ENCODE measurements around the gene TRAF1. TPM values are rescaled to one million over a fixed set of nuclear protein-coding genes. Genes with fewer than 3 reads are reported as not detected.
A peak's percentile ranks its signal among the peaks of the same experiment; 100 is the strongest.

TRAF1 gene
- total RNA-seq, 1 experiment from 2014 or later = 1.6 TPM

DNA sequence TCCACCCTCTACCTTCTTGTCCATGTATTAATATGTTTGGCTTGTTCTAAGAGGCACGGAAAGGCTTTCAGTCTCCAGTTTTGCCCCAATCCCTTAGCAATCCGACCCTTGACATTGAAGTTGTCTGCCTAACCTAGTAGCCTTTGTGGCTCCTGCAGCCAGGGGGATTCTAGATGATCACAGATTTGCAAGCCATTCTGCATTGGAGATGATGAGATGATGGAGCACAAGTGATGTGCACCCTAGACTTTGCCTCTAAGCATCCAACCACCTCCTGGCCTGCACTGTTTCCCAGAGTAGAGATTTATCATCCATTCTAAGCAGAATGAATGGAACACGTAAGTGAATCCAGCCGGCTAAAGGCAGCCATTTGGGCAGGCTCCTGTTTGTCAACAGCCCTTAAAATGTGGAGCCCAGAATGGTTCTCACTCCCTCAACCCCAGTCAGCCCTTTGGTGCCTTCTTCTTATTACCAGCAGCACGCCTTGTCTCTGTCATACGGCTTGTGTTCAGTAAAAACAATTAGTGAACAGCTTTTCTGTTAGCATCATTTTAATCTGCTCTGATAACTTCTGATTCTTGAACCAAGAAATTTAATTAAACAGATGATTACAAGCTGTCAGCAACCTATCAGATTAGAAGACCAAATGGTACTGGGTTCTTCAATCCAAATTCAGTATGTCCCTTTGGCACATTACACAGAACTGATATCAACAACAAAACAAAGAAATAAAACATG lies 5.7 kb upstream of the TRAF1 start:
- Mint-ChIP-seq H3K27me3 (ENCODE audit: unreplicated experiment) (no peaks in the 10 kb centered on the region), H3K4me3 (ENCODE audit: low read depth, unreplicated experiment) (no peak overlapping the region), H3K4me1 (ENCODE audit: low read depth, unreplicated experiment) (peaks cover 19% of the 10 kb centered on the region), H3K9me3 (ENCODE audit: low read depth, unreplicated experiment) (no peaks in the 10 kb centered on the region), H3K36me3 (ENCODE audit: insufficient read depth, unreplicated experiment) (peaks cover 6% of the 10 kb centered on the region), H3K27ac (ENCODE audit: unreplicated experiment) (no peak overlapping the region)
- TF ChIP-seq, protein P1, sequence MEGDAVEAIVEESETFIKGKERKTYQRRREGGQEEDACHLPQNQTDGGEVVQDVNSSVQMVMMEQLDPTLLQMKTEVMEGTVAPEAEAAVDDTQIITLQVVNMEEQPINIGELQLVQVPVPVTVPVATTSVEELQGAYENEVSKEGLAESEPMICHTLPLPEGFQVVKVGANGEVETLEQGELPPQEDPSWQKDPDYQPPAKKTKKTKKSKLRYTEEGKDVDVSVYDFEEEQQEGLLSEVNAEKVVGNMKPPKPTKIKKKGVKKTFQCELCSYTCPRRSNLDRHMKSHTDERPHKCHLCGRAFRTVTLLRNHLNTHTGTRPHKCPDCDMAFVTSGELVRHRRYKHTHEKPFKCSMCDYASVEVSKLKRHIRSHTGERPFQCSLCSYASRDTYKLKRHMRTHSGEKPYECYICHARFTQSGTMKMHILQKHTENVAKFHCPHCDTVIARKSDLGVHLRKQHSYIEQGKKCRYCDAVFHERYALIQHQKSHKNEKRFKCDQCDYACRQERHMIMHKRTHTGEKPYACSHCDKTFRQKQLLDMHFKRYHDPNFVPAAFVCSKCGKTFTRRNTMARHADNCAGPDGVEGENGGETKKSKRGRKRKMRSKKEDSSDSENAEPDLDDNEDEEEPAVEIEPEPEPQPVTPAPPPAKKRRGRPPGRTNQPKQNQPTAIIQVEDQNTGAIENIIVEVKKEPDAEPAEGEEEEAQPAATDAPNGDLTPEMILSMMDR (IDR thresholded peaks at IDR 0.05; ENCODE audit: unreplicated experiment) = no peak
- intact Hi-C loops (cut with micrococcal nuclease; ENCODE audit: unreplicated experiment) = no loop called here
- DNase-seq = no peak
- CTCF ChIA-PET = no interaction called here
- BruUV-seq (replicated peaks) = no TSS peak

DNA sequence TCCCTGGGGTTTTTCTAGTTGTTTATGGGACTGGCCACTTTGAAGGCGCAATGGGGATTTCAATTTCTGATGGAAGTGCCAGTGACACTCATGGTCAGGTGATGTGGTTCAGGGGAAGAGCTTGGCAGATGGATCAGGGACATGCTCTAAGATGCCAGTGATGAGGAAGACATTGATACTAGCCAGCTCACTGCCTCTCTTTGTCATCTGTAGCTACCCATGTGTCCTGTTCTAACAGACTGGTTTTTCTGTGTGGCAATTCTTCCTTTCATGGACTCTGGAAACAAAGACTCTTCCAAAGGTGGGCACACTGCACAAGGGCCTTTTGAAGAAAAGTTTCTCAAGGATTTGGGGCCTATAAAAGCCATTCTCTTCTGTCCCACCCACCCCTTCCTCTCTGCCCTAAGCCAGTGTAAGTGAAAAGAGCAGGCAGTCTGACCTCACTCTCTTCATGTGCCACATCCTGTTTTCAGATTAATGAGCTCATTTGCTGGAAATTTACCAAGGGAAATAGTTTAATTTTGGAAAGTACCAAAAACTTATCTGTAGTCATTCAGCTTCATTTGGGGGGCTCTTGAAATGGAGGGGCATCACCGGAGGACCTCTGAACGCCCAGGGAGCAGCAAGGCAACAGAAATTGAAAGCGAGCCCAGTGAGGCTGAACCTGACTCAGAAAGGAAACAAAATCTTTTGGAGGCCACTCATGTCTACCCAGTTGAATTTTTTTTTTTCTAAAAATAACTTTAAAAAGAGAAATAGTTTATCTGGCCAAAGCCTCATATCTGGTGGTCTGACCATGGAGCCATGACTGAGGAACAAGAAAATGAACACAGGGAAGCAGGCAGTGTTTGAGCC lies 4.9 kb upstream of the TRAF1 start:
- no peak overlapping the region for H3K4me3 Mint-ChIP-seq (ENCODE audit: low read depth, unreplicated experiment)
- H3K27me3 Mint-ChIP-seq (ENCODE audit: unreplicated experiment) = no peaks in the 10 kb centered on the region
- intact Hi-C loops (cut with micrococcal nuclease; ENCODE audit: unreplicated experiment) = no loop called here
- no peak for DNase-seq
- H3K36me3 Mint-ChIP-seq (ENCODE audit: insufficient read depth, unreplicated experiment) = peaks cover 3% of the 10 kb centered on the region
- no peaks in the 10 kb centered on the region for H3K9me3 Mint-ChIP-seq (ENCODE audit: low read depth, unreplicated experiment)
- H3K27ac Mint-ChIP-seq (ENCODE audit: unreplicated experiment) = peak overlapping the region; percentile 50
- no TSS peak for BruUV-seq (replicated peaks)
- CTCF ChIA-PET = no interaction called here
- H3K4me1 Mint-ChIP-seq (ENCODE audit: low read depth, unreplicated experiment) = peaks cover 19% of the 10 kb centered on the region
- TF ChIP-seq, protein P1 (IDR thresholded peaks at IDR 0.05; ENCODE audit: unreplicated experiment) = no peak

DNA sequence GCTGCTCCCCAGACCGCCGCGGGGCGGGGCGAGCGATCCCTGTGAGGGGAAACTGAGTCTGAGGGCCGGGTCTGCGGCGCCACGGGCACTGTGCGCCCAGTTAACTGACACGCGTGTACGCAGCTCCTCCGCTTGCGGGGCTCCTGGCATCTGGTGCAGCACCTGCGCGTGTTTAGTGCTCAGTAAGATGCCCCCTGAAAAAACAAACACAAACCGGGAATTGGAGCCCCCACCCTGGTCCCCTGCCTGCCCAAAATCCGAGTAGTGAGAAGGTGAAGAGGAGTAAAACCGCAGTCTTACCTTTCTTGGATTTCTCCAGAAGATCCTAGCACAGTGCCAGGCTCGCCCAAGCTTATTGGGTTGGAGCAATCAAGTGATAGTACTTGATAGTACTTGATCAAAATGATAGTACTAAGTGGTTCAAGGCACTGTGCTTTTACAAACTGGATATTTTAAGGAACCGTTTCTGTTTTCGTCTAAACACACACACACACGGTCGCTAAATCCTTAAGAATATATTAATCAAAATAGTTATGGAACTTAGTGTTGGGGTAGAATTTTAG lies 2.7 kb upstream of the TRAF1 start:
- H3K27ac Mint-ChIP-seq (ENCODE audit: unreplicated experiment) = no peak overlapping the region
- DNase-seq = no peak

More for the DNA sequence above, 2.7 kb upstream of the TRAF1 start:
- intact Hi-C loops (cut with micrococcal nuclease; ENCODE audit: unreplicated experiment) = no loop called here
- TF ChIP-seq, protein P1 (IDR thresholded peaks at IDR 0.05; ENCODE audit: unreplicated experiment) = no peak
- Mint-ChIP-seq H3K9me3 (ENCODE audit: low read depth, unreplicated experiment) (no peaks in the 10 kb centered on the region), H3K4me1 (ENCODE audit: low read depth, unreplicated experiment) (peaks cover 10% of the 10 kb centered on the region), H3K4me3 (ENCODE audit: low read depth, unreplicated experiment) (peak overlapping the region; percentile 60), H3K27me3 (ENCODE audit: unreplicated experiment) (no peaks in the 10 kb centered on the region), H3K36me3 (ENCODE audit: insufficient read depth, unreplicated experiment) (no peaks in the 10 kb centered on the region)
- no TSS peak for BruUV-seq (replicated peaks)
- CTCF ChIA-PET = no interaction called here

All from Calu3 (cell line).